ENCODE results near the gene RGS1. TPM values are rescaled to one million over a fixed set of nuclear protein-coding genes. Genes with fewer than 3 reads are reported as not detected.

The RGS1 gene
- total and polyA plus RNA-seq, 2 experiments from 2014 or later, result not detected

GRCh38 chr1:192557841-192558595, 17.6 kb upstream of the RGS1 start:
- H3K79me2 ChIP-seq (replicated peaks; ENCODE audit: insufficient read depth), result no peaks in the 10 kb centered on the region
- DNase-seq (ENCODE audit: low spot score), result no peak
- no peaks in the 10 kb centered on the region for H4K20me1 ChIP-seq (replicated peaks; ENCODE audit: insufficient read depth)
- no peak for ATAC-seq
- no peaks in the 10 kb centered on the region for H3K9me3 Mint-ChIP-seq
- H2AFZ ChIP-seq, result peak overlapping the region; percentile 56; the same call in 1 of the 2 replicates
- no peaks in the 10 kb centered on the region for H3F3A ChIP-seq (replicated peaks; ENCODE audit: low read depth)
- H3K9me2 ChIP-seq (ENCODE audit: insufficient read depth), result no peaks in the 10 kb centered on the region; the same call in 1 of the 2 replicates
- H3K27ac Mint-ChIP-seq, result no peak overlapping the region
- no peaks in the 10 kb centered on the region for H3K27me3 Mint-ChIP-seq (ENCODE audit: insufficient read depth, low read depth, poor library complexity)
- H3K36me3 Mint-ChIP-seq (ENCODE audit: low read depth), result no peaks in the 10 kb centered on the region
- no peak for TF ChIP-seq CTCF (conservative IDR thresholded peaks at IDR 0.05; ENCODE audit: low read depth in 2 of 2)
- no peak for TF ChIP-seq ETS1 (IDR thresholded peaks at IDR 0.05)
- no peak for TF ChIP-seq REST (IDR thresholded peaks at IDR 0.05; ENCODE audit: unreplicated experiment)
- no peak for TF ChIP-seq NANOG (IDR thresholded peaks at IDR 0.05; ENCODE audit: borderline replicate concordance)
- TF ChIP-seq EZH2 (IDR thresholded peaks at IDR 0.05; ENCODE audit: low read depth, unreplicated experiment), result no peak
- TF ChIP-seq STAT1 (IDR thresholded peaks at IDR 0.05; ENCODE audit: unreplicated experiment), result no peak
- no peak for TF ChIP-seq ZNF331 (CRISPR knock-in tag; IDR thresholded peaks at IDR 0.05; ENCODE audit: low read depth)
- no peak overlapping the region for H3K27ac ChIP-seq (ENCODE audit: low read depth)
- no peaks in the 10 kb centered on the region for H3K36me3 ChIP-seq (ENCODE audit: insufficient read depth)
- no peak overlapping the region for H3K4me2 ChIP-seq
- H3K4me1 ChIP-seq (ENCODE audit: insufficient read depth), result no peaks in the 10 kb centered on the region
- H3K4me1 Mint-ChIP-seq, result peaks cover 6% of the 10 kb centered on the region; the same call in 2 of the 3 replicates
- H3K4me3 Mint-ChIP-seq, result no peak overlapping the region
- no peaks in the 10 kb centered on the region for H3K27me3 ChIP-seq (ENCODE audit: insufficient read depth)
- no peak overlapping the region for H3K4me3 ChIP-seq
